ENCODE data around the gene ANKRA2. TPM values are rescaled to one million over a fixed set of nuclear protein-coding genes. Genes with fewer than 3 reads are reported as not detected.

ANKRA2 gene
- total RNA-seq, 1 donor from 2014 or later = 26.7 TPM

- no peaks in the 10 kb centered on the region for H3K9me3 ChIP-seq
- intact Hi-C loops (cut with DNase I) = no loop called here
- TF ChIP-seq CTCF (IDR thresholded peaks at IDR 0.05) = no peak
- H3K4me3 ChIP-seq = no peak overlapping the region
- DNase-seq (no peak), ATAC-seq (no peak)
- no peaks in the 10 kb centered on the region for H3K4me1 ChIP-seq
- H3K36me3 ChIP-seq = no peaks in the 10 kb centered on the region
- H3K27ac ChIP-seq = no peak overlapping the region
- no peaks in the 10 kb centered on the region for H3K27me3 ChIP-seq (ENCODE audit: low read depth)
These were observed 40.0 kb upstream of the ANKRA2 start for GRCh38 chr5:73605223-73606087.

- no peak overlapping the region for H3K4me3 ChIP-seq
- DNase-seq (no peak), ATAC-seq (peak in 1 of 2 donors; percentile 68)
- TF ChIP-seq CTCF (IDR thresholded peaks at IDR 0.05) = no peak
- intact Hi-C loops (cut with DNase I) = no loop called here
- H3K36me3 ChIP-seq = no peaks in the 10 kb centered on the region
- no peaks in the 10 kb centered on the region for H3K9me3 ChIP-seq
- no peaks in the 10 kb centered on the region for H3K4me1 ChIP-seq
- no peaks in the 10 kb centered on the region for H3K27me3 ChIP-seq (ENCODE audit: low read depth)
- no peak overlapping the region for H3K27ac ChIP-seq
These were observed 38.6 kb upstream of the ANKRA2 start for GRCh38 chr5:73603998-73604397.

- no peak for DNase-seq
- no peaks in the 10 kb centered on the region for H3K27me3 ChIP-seq (ENCODE audit: low read depth)
- no peaks in the 10 kb centered on the region for H3K4me1 ChIP-seq
- no peak overlapping the region for H3K27ac ChIP-seq
- no peak overlapping the region for H3K4me3 ChIP-seq
- H3K9me3 ChIP-seq = no peaks in the 10 kb centered on the region
- no peak for ATAC-seq
- no peak for TF ChIP-seq CTCF (IDR thresholded peaks at IDR 0.05)
- H3K36me3 ChIP-seq = no peaks in the 10 kb centered on the region
- intact Hi-C loops (cut with DNase I) = no loop called here
These were observed 33.9 kb upstream of the ANKRA2 start for GRCh38 chr5:73599380-73599779.

- H3K27ac ChIP-seq = no peak overlapping the region
- intact Hi-C loops (cut with DNase I) = no loop called here
- H3K36me3 ChIP-seq = no peaks in the 10 kb centered on the region
- no peaks in the 10 kb centered on the region for H3K27me3 ChIP-seq (ENCODE audit: low read depth)
- H3K9me3 ChIP-seq = no peaks in the 10 kb centered on the region
- DNase-seq (no peak), ATAC-seq (peak in 1 of 2 donors; percentile 55)
- H3K4me3 ChIP-seq = no peak overlapping the region
- no peaks in the 10 kb centered on the region for H3K4me1 ChIP-seq
- TF ChIP-seq CTCF (IDR thresholded peaks at IDR 0.05) = peak; percentile 57
These were observed 31.4 kb upstream of the ANKRA2 start for GRCh38 chr5:73596705-73597328.

GRCh38 chr5:73592551-73592950 is 27.1 kb upstream of the ANKRA2 start:
- no peak for TF ChIP-seq CTCF (IDR thresholded peaks at IDR 0.05)
- no peak for DNase-seq
- Histone ChIP-seq H3K9me3 (no peaks in the 10 kb centered on the region), H3K27ac (no peak overlapping the region), H3K4me3 (no peak overlapping the region), H3K4me1 (no peaks in the 10 kb centered on the region), H3K27me3 (ENCODE audit: low read depth) (no peaks in the 10 kb centered on the region), H3K36me3 (no peaks in the 10 kb centered on the region)
- intact Hi-C loops (cut with DNase I) = loop anchor here (5.0 kb wide), 1 partner anchor 200 kb away; no protein-coding TSS in a partner anchor
- ATAC-seq = no peak

Measured in lower lobe of right lung (tissue), 2 donors.